GM10266 (cell line): Measurements from ENCODE around the gene CDR2L.

Source experiments
- DNase-seq: peaks from one replicate; pipeline ENCODE4 v3.0.0; 2012; ENCODE audit errors: extremely low spot score
- CTCF ChIP-seq: IDR thresholded peaks from 2 replicates; pipeline ENCODE4 v1.5.1; 2012; ENCODE audit warnings: mild to moderate bottlenecking, low read depth; ENCODE audit not compliant: control insufficient read depth, insufficient read depth; ENCODE audit errors: missing control alignments

CDR2L gene

DNA sequence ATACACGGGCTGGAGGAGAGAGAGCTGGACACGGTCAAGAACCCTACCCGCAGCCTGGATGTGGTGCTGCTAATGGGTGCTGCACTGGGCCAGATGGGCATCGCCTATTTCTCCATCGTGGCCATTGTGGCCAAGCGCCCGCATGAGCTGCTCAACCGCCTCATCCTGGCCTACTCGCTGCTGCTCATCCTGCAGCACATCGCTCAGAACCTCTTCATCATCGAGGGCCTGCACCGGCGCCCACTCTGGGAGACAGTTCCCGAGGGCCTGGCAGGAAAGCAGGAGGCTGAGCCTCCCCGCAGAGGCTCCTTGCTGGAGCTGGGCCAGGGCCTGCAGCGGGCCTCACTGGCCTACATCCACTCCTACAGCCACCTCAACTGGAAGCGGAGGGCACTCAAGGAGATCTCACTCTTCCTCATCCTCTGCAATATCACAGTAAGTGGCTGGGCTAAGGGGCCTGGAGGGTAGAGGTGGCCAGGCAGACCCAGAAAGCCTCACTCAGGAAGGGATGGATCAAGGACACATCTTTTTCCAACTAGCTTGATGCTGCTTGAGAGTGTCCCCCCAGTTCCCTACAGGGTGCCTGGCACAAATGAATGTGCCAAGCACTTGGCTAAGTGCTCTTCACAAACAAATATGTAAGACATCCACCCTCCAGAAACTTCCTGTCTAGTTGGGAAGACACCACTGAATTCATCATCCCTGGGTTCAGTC, 40.2 kb upstream of the CDR2L start:
- TF ChIP-seq CTCF: no peak
- no peak for DNase-seq

- no peak for DNase-seq
- no peak for TF ChIP-seq CTCF
Observed at GRCh38 chr17:74949455-74950115, 37.8 kb upstream of the CDR2L start.

DNA sequence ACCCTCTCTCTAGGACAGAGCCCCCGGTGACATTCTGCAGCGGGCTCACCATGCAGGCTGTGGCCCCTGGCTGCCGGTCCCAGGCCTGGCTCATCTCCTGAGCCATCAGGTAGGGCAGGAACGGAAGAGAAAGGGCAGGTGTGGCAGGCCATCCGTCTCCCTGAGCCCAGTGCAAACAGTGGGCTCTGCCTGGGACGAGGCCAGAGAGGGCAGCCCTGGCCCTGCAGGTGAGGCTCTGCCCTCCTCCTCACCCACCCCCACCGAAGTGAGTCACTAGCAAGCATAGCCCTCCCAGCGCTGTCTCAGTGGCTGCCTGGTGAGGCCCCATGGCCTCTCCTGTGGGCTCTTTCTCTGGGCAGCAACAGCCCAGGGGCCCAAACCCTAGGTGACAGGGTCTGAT, 37.2 kb upstream of the CDR2L start:
- no peak for TF ChIP-seq CTCF
- no peak for DNase-seq

GRCh38 chr17:74951065-74951464, 36.4 kb upstream of the CDR2L start:
- TF ChIP-seq CTCF: no peak
- DNase-seq: no peak

GRCh38 chr17:74951680-74952421, 35.6 kb upstream of the CDR2L start:
- no peak for TF ChIP-seq CTCF
- no peak for DNase-seq

DNA sequence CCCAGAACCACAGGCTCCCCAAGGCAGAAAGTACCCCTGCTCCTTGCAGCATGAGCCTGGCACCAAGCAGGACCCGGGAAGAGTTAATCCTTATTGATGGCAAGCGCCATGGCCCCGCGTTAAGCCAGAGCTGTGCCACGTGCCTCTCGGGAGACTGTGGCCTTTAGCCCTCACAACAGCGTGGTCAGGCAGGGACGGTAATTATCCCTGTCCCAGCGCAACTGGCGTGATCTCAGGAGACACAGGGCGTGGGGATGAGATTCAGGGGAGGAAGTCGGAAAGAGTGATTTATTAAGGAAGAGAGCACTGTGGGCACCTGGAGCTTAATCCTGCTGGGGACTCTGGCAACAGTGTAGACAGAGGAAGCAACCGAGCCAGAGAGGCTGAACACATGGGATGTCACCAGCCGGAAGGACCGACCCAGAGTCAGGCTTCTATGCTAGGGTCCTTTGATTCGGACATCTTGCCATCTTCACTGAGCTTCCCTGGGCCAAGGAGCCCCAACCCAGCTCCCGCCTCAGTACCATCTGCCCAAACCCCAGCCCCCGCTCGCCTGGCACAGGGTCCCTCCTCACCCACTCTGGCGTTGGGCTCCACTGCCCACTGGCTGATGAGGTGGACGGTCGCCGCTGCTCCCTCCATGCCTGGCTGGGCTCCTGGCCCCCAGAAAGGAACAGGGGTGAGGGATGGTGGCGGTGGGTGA, 34.9 kb upstream of the CDR2L start:
- no peak for DNase-seq
- TF ChIP-seq CTCF: no peak
